Loucy (cell line): ENCODE measurements around the gene CYTH4.

ENCODE experiments used
- H2AFZ ChIP-seq: fragments of 200-600 bp; sonication (generic); 2 replicates; pipeline ENCODE4 v1.6.0; 2016; ENCODE audit warnings: antibody characterized with exemption, mild to moderate bottlenecking, low read length, moderate library complexity
- H3F3A ChIP-seq: fragments of 200-600 bp; 2 replicates; pipeline ENCODE4 v1.6.0; 2016; ENCODE audit warnings: antibody characterized with exemption, low read depth, mild to moderate bottlenecking
- H3K27me3 ChIP-seq: fragments of 200-600 bp; sonication (generic); 2 replicates; pipeline ENCODE4 v1.6.1; 2014; ENCODE audit warnings: low read length, mild to moderate bottlenecking; ENCODE audit not compliant: insufficient read depth, poor library complexity, severe bottlenecking
- H3K36me3 ChIP-seq: fragments of 200-600 bp; sonication (generic); 2 replicates; pipeline ENCODE4 v1.6.1; 2016; ENCODE audit warnings: low read length; ENCODE audit not compliant: insufficient read depth
- H3K4me1 ChIP-seq: fragments of 200-600 bp; sonication (generic); 2 replicates; pipeline ENCODE4 v1.5.1; 2014; ENCODE audit warnings: low read length, mild to moderate bottlenecking; ENCODE audit not compliant: insufficient read depth, poor library complexity, severe bottlenecking
- H3K4me2 ChIP-seq: fragments of 200-600 bp; sonication (generic); 2 replicates; pipeline ENCODE4 v1.6.0; 2014; ENCODE audit warnings: antibody characterized with exemption, low read length, low read depth, mild to moderate bottlenecking; ENCODE audit not compliant: poor library complexity, severe bottlenecking
- H3K4me3 ChIP-seq: fragments of 200-600 bp; sonication (generic); 2 replicates; pipeline ENCODE4 v1.5.1; 2014; ENCODE audit warnings: low read length, mild to moderate bottlenecking, mixed read lengths; ENCODE audit not compliant: poor library complexity, severe bottlenecking
- H3K79me2 ChIP-seq: fragments of 200-600 bp; sonication (generic); 2 replicates; pipeline ENCODE4 v1.6.1; 2014; ENCODE audit warnings: low read length; ENCODE audit not compliant: insufficient read depth
- H3K9ac ChIP-seq: fragments of 200-600 bp; sonication (generic); 2 replicates; pipeline ENCODE4 v1.6.0; 2014; ENCODE audit warnings: mild to moderate bottlenecking, low read depth, low read length, moderate library complexity; ENCODE audit not compliant: poor library complexity, severe bottlenecking
- H3K9me2 ChIP-seq: fragments of 200-600 bp; sonication (generic); replicated peaks from 2 replicates; pipeline ENCODE4 v1.6.1; 2016; ENCODE audit warnings: low read depth, low read length, mixed read lengths
- H3K9me3 ChIP-seq: fragments of 200-600 bp; sonication (generic); 2 replicates; pipeline ENCODE4 v1.6.1; 2014; ENCODE audit warnings: mild to moderate bottlenecking, antibody characterized with exemption, low read length, low read depth; ENCODE audit not compliant: insufficient read depth
- H4K20me1 ChIP-seq: fragments of 200-600 bp; sonication (generic); 2 replicates; pipeline ENCODE4 v1.6.0; 2014; ENCODE audit warnings: antibody characterized with exemption, low read length, mild to moderate bottlenecking; ENCODE audit not compliant: insufficient read depth, poor library complexity, severe bottlenecking
- EZH2phosphoT487 ChIP-seq: fragments of 200-600 bp; IDR thresholded peaks from 2 replicates; pipeline ENCODE4 v1.6.1; 2018; ENCODE audit warnings: antibody characterized with exemption, mild to moderate bottlenecking, moderate library complexity, borderline replicate concordance
- TF ChIP-seq, protein P1 (sequence below): fragments of 200-600 bp; sonication (generic); conservative IDR thresholded peaks from 2 replicates; pipeline ENCODE4 v1.5.1; 2014; ENCODE audit warnings: mild to moderate bottlenecking, antibody characterized with exemption, low read length

The CYTH4 gene

DNA sequence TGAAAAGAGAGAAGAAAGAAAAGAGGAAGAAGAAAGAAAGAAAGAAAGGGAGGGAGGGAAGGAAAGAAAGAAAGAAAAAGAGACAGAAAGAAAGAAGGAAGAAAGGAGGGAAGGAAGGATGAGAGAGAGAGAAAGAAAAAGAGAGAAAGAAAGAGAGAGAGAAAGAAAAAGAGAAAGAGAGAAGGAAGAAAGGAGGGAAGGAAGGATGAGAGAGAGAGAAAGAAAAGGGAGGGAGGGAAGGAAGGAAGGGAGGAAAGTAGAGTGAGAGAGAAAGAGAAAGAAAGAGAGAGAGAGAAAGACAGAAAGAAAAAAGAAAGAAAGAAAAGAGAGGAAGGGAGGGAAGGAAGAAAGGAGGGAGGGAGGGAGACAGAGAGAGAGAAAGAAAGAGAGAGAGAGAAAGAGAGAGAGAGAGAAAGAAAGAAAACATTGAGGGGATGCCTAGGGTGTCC is 26.7 kb upstream of the CYTH4 start:
- Histone ChIP-seq H3K4me3 (no peak overlapping the region), H3K4me2 (peak overlapping the region; percentile 57), H3F3A (0 out of 2 replicates have a peak, but pooled peaks cover 2% of the 10 kb centered on the region), H3K36me3 (no peaks in the 10 kb centered on the region), H3K4me1 (peaks cover 57% of the 10 kb centered on the region), H3K27me3 (no peaks in the 10 kb centered on the region), H3K79me2 (no peaks in the 10 kb centered on the region), H4K20me1 (no peaks in the 10 kb centered on the region), H3K9me2 (no peaks in the 10 kb centered on the region), H2AFZ (no peak overlapping the region), H3K9ac (peak overlapping the region; percentile 37), H3K9me3 (no peaks in the 10 kb centered on the region)
- no peak for TF ChIP-seq EZH2phosphoT487
- TF ChIP-seq, protein P1, sequence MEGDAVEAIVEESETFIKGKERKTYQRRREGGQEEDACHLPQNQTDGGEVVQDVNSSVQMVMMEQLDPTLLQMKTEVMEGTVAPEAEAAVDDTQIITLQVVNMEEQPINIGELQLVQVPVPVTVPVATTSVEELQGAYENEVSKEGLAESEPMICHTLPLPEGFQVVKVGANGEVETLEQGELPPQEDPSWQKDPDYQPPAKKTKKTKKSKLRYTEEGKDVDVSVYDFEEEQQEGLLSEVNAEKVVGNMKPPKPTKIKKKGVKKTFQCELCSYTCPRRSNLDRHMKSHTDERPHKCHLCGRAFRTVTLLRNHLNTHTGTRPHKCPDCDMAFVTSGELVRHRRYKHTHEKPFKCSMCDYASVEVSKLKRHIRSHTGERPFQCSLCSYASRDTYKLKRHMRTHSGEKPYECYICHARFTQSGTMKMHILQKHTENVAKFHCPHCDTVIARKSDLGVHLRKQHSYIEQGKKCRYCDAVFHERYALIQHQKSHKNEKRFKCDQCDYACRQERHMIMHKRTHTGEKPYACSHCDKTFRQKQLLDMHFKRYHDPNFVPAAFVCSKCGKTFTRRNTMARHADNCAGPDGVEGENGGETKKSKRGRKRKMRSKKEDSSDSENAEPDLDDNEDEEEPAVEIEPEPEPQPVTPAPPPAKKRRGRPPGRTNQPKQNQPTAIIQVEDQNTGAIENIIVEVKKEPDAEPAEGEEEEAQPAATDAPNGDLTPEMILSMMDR, result no peak

DNA sequence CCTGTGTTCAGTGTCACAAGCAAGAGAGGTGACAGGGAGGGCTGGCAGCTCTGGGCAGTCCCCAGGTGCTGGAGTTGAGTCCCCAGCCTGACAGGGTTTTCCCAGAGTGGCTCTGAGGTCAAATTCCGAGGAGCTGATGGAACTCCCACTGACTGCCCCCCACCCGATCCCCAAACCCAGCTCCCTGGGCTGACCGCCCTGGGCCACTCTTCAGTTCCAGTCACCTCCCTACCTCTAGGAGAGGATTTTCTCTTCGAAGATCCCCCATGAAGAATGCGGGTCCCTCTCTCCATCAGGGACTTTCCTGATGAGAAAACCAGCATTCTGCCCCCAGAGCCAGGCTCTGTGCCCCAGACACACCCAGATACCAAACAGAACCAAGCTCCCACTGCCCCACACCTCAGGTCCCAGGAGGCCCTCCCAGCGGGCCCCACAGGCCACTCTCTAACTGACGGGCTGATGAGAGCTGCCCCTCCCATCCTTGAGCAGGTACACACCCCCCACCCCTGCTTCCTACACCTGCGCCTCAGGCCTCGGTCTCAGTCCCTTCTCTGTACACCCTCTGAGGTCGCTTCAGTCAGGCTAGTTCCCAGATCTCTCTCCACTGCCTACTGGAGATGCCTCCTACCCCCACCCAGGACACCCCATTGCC is 26.1 kb upstream of the CYTH4 start:
- H3K36me3 ChIP-seq, result no peaks in the 10 kb centered on the region
- H3K27me3 ChIP-seq, result no peaks in the 10 kb centered on the region
- no peak overlapping the region for H3K4me3 ChIP-seq
- peak overlapping the region; percentile 37 for H3K9ac ChIP-seq
- H3K4me1 ChIP-seq, result peaks cover 58% of the 10 kb centered on the region
- no peaks in the 10 kb centered on the region for H3K9me2 ChIP-seq
- H3F3A ChIP-seq, result 0 out of 2 replicates have a peak, but pooled peaks cover 2% of the 10 kb centered on the region
- no peak overlapping the region for H2AFZ ChIP-seq
- no peaks in the 10 kb centered on the region for H4K20me1 ChIP-seq
- no peaks in the 10 kb centered on the region for H3K79me2 ChIP-seq
- no peaks in the 10 kb centered on the region for H3K9me3 ChIP-seq
- TF ChIP-seq, protein P1, result no peak
- no peak for TF ChIP-seq EZH2phosphoT487
- H3K4me2 ChIP-seq, result no peak overlapping the region

DNA sequence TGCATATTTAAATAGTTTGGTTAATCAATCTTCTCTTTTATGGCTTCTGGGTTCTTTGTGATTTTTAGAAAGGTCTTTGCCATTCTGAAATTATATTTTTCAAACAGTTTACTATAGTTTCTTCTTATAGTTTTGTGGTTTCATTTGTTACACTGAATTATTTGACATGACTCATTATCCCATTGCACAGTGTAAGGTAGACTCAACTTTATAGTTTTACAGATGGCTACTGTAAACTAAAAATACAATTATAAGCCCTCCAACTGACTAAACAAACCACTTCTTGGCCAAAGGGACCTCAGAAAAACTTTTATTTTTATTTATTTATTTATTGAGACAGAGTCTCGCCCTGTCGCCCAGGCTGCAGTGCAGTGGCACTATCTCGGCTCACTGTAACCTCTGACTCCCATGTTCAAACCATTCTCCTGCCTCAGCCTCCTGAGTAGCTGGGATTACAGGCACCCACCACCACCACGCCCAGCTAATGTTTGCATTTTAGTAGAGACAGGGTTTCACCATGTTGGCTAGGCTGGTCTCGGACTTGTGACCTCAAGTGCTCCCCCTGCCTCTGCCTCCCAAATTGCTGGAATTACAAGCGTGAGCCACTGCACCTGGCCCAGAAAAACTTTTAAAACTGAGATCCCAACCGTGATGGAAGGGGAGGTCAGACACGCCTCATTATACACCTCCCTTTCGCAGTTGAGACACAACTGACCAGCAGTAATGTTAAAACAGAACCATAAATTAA is 24.1 kb upstream of the CYTH4 start:
- H3K9ac ChIP-seq, result no peak overlapping the region
- TF ChIP-seq, protein P1, result 0 out of 2 replicates have a peak, but pooled peaks have one; percentile 18
- TF ChIP-seq EZH2phosphoT487, result no peak
- H3K27me3 ChIP-seq, result no peaks in the 10 kb centered on the region
- H3K36me3 ChIP-seq, result no peaks in the 10 kb centered on the region
- H3K9me2 ChIP-seq, result no peaks in the 10 kb centered on the region
- no peak overlapping the region for H3K4me3 ChIP-seq
- H4K20me1 ChIP-seq, result no peaks in the 10 kb centered on the region
- peaks cover 49% of the 10 kb centered on the region for H3K4me1 ChIP-seq
- no peaks in the 10 kb centered on the region for H3K79me2 ChIP-seq
- no peak overlapping the region for H3K4me2 ChIP-seq
- no peaks in the 10 kb centered on the region for H3K9me3 ChIP-seq
- no peak overlapping the region for H2AFZ ChIP-seq
- no peaks in the 10 kb centered on the region for H3F3A ChIP-seq
